ENCODE data around the gene KLHL35. TPM values are rescaled to one million over a fixed set of nuclear protein-coding genes. Genes with fewer than 3 reads are reported as not detected.

KLHL35 gene
- total and polyA plus RNA-seq, 2 experiments from 2014 or later: 5.7 to 13.0 TPM

- H3K79me2 ChIP-seq (ENCODE audit: insufficient read depth): no peaks in the 10 kb centered on the region
- no peaks in the 10 kb centered on the region for H4K20me1 ChIP-seq (ENCODE audit: insufficient read depth)
- in situ Hi-C loops (cut with MboI): no loop called here
- no peaks in the 10 kb centered on the region for H3K36me3 ChIP-seq (ENCODE audit: low read depth)
- no peak overlapping the region for H3K4me3 ChIP-seq
- H3F3A ChIP-seq (ENCODE audit: insufficient read depth): no peaks in the 10 kb centered on the region
- H3K27me3 ChIP-seq (replicated peaks; ENCODE audit: insufficient read depth): no peaks in the 10 kb centered on the region
- H2AFZ ChIP-seq: no peak overlapping the region
- H3K9ac ChIP-seq: no peak overlapping the region
- H3K9me3 ChIP-seq (ENCODE audit: low read depth): no peaks in the 10 kb centered on the region
- DNase-seq: no peak
- H3K27ac ChIP-seq: no peak overlapping the region
- H3K9me2 ChIP-seq (ENCODE audit: insufficient read depth): no peaks in the 10 kb centered on the region
- TF ChIP-seq EZH2phosphoT487 (IDR thresholded peaks at IDR 0.05; ENCODE audit: insufficient read depth, low read depth) (no peak), EZH2 (IDR thresholded peaks at IDR 0.05; ENCODE audit: insufficient read depth, poor library complexity, severe bottlenecking) (no peak)
- 0 out of 2 replicates have a peak, but pooled peaks cover 6% of the 10 kb centered on the region for H3K4me1 ChIP-seq (ENCODE audit: insufficient read depth)
- WGBS, 2 experiments (ENCODE audit: low coverage in 1 of 2, low lambda C conversion rate in 2 of 2, missing lambda C conversion rate in 2 of 2): 75 to 83% methylated on average over 10 of the region's 10 CpGs
- no peak overlapping the region for H3K4me2 ChIP-seq (ENCODE audit: unreplicated experiment)
Observed at GRCh38 chr11:75476739-75477613, 44.0 kb upstream of the KLHL35 start.

DNA sequence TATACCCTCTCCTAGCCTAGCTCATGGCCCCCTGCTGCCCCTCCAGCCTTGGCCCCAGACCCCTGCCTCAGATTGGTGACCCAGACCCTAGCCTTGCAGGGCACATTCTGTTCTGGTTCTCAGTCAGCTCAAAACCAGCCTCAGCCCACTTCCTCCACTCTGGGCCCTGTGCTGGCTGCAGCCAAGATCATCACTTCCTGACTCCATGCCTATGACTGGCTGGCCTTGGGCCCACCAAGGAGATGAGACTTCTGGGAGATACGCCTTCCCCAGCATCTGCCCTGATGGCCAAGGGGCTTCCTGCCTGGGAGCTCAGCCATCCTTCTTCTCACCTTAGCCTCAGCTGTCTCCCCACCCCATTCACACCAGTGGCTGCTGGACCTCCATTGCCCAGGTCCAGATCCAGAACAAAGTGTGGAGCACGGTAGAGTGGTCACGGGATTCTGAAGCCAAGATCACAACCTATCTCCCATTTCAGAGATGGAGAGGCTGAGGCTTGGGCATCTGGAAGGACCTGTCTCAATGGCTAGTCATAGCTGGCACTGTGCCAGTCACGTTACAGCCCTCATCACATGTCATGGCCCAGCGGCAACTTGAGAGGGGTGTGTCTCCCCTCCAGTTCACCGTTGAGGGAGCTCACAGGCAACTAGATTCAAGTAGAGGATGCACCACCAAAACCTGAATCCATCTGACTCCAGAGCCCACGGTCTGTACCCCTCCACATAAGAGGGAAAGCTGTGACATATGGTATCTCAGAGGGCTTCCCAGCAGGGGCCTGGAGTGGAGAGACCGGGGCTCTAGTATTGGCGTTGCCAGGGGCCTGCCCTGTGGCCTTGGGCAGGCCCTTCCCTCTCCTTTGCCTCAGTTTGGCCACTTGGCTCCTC, 43.0 kb upstream of the KLHL35 start:
- no peak overlapping the region for H3K9ac ChIP-seq
- peak overlapping the region; percentile 44; the same call in 1 of the 2 replicates for H2AFZ ChIP-seq
- no peaks in the 10 kb centered on the region for H3K36me3 ChIP-seq (ENCODE audit: low read depth)
- no peaks in the 10 kb centered on the region for H3K9me2 ChIP-seq (ENCODE audit: insufficient read depth)
- no peak overlapping the region for H3K4me2 ChIP-seq (ENCODE audit: unreplicated experiment)
- H3K27ac ChIP-seq: no peak overlapping the region
- H4K20me1 ChIP-seq (ENCODE audit: insufficient read depth): no peaks in the 10 kb centered on the region
- no peaks in the 10 kb centered on the region for H3K9me3 ChIP-seq (ENCODE audit: low read depth)
- TF ChIP-seq EZH2 (IDR thresholded peaks at IDR 0.05; ENCODE audit: insufficient read depth, poor library complexity, severe bottlenecking) (no peak), EZH2phosphoT487 (IDR thresholded peaks at IDR 0.05; ENCODE audit: insufficient read depth, low read depth) (no peak)
- H3K79me2 ChIP-seq (ENCODE audit: insufficient read depth): no peaks in the 10 kb centered on the region
- H3F3A ChIP-seq (ENCODE audit: insufficient read depth): no peaks in the 10 kb centered on the region
- H3K27me3 ChIP-seq (replicated peaks; ENCODE audit: insufficient read depth): no peaks in the 10 kb centered on the region
- H3K4me3 ChIP-seq: no peak overlapping the region
- H3K4me1 ChIP-seq (ENCODE audit: insufficient read depth): 0 out of 2 replicates have a peak, but pooled peaks cover 6% of the 10 kb centered on the region
- peak; percentile 46 for DNase-seq
- in situ Hi-C loops (cut with MboI): no loop called here
- WGBS, 2 experiments (ENCODE audit: low coverage in 1 of 2, low lambda C conversion rate in 2 of 2, missing lambda C conversion rate in 2 of 2): 72 to 76% methylated on average over 9 of the region's 9 CpGs

- H3K4me2 ChIP-seq (ENCODE audit: unreplicated experiment): no peak overlapping the region
- no peaks in the 10 kb centered on the region for H3K36me3 ChIP-seq (ENCODE audit: low read depth)
- H3K4me1 ChIP-seq (ENCODE audit: insufficient read depth): 0 out of 2 replicates have a peak, but pooled peaks cover 6% of the 10 kb centered on the region
- TF ChIP-seq EZH2 (IDR thresholded peaks at IDR 0.05; ENCODE audit: insufficient read depth, poor library complexity, severe bottlenecking): no peak
- no peak for TF ChIP-seq EZH2phosphoT487 (IDR thresholded peaks at IDR 0.05; ENCODE audit: insufficient read depth, low read depth)
- no peak overlapping the region for H3K4me3 ChIP-seq
- no peaks in the 10 kb centered on the region for H3K9me2 ChIP-seq (ENCODE audit: insufficient read depth)
- no peaks in the 10 kb centered on the region for H3K9me3 ChIP-seq (ENCODE audit: low read depth)
- 71 to 85% methylated on average over 11 to 16 of the region's 16 CpGs for WGBS, 2 experiments (ENCODE audit: low coverage in 1 of 2, low lambda C conversion rate in 2 of 2, missing lambda C conversion rate in 2 of 2)
- no peaks in the 10 kb centered on the region for H3K79me2 ChIP-seq (ENCODE audit: insufficient read depth)
- DNase-seq: peak; percentile 39
- peak overlapping the region; percentile 44 for H2AFZ ChIP-seq
- no peaks in the 10 kb centered on the region for H3F3A ChIP-seq (ENCODE audit: insufficient read depth)
- no peak overlapping the region for H3K9ac ChIP-seq
- no peak overlapping the region for H3K27ac ChIP-seq
- no peaks in the 10 kb centered on the region for H4K20me1 ChIP-seq (ENCODE audit: insufficient read depth)
- in situ Hi-C loops (cut with MboI): no loop called here
- H3K27me3 ChIP-seq (replicated peaks; ENCODE audit: insufficient read depth): no peaks in the 10 kb centered on the region
Observed at GRCh38 chr11:75474878-75475766, 42.1 kb upstream of the KLHL35 start.

All from GM23248 (cell line).